ENCODE measurements around the gene PGAM5.
"Not testable (repeated sequence)": the region's sequence is repeated elsewhere in the genome, so short reads cannot be mapped to it uniquely, and the experiment has no call there.

- TF ChIP-seq POLR2A, CTCF (IDR thresholded peaks at IDR 0.05): not testable (repeated sequence)
These were observed 15.8 kb upstream of the PGAM5 start for GRCh38 chr12:132694888-132695287.
